ENCODE data around the gene SLC3A2. TPM values are rescaled to one million over a fixed set of nuclear protein-coding genes. Genes with fewer than 3 reads are reported as not detected.
"Not testable (repeated sequence)": the region's sequence is repeated elsewhere in the genome, so short reads cannot be mapped to it uniquely, and the experiment has no call there.

Gene SLC3A2
- total and polyA plus RNA-seq, 10 donors: 48.7 to 138 (median 111) TPM

GRCh38 chr11:62841361-62842170, 39.1 kb upstream of the SLC3A2 start:
- Histone ChIP-seq H3K27ac (peak overlapping the region; percentile 97 to 100 (median 98)), H3K4me3 (peak overlapping the region; percentile 20 to 99 (median 92)), H3K27me3 (replicated peaks in 1 of 7) (no peaks in the 10 kb centered on the region), H3K36me3 (peaks cover 0 to 14% (median 2%) of the 10 kb centered on the region in 6 donors), H3K9me3 (no peaks in the 10 kb centered on the region), H3K4me1 (peaks cover 17 to 51% (median 39%) of the 10 kb centered on the region in 6 donors)
- TF ChIP-seq POLR2A (IDR thresholded peaks at IDR 0.05) (peak; percentile 97 to 100 (median 99)), POLR2AphosphoS5 (IDR thresholded peaks at IDR 0.05) (peak in 2 of 3 donors; percentile 89 to 100), CTCF (IDR thresholded peaks at IDR 0.05 in 8 of 11, conservative IDR thresholded peaks at IDR 0.05 in 3 of 11) (peak in 4 of 11 experiments; percentile 10 to 42 (median 14))
- DNase-seq: peak; percentile 93
- 0 to 1% (median 0%) methylated on average over 33 of the region's 33 CpGs for WGBS, 5 donors
- intact Hi-C loops (cut with DNase I; ENCODE audit: low total_unique reads): no loop called here

GRCh38 chr11:62842171-62842741, 38.4 kb upstream of the SLC3A2 start:
- intact Hi-C loops (cut with DNase I; ENCODE audit: low total_unique reads): no loop called here
- peak; percentile 89 for DNase-seq
- H3K27me3 ChIP-seq (replicated peaks in 1 of 7): no peaks in the 10 kb centered on the region
- H3K4me3 ChIP-seq: peak overlapping the region; percentile 20 to 99 (median 85)
- peaks cover 0 to 8% (median 0%) of the 10 kb centered on the region in 6 donors for H3K36me3 ChIP-seq
- no peaks in the 10 kb centered on the region for H3K9me3 ChIP-seq
- 3 to 6% (median 4%) methylated on average over 21 to 30 of the region's 30 CpGs for whole genome bisulfite sequencing, 5 donors
- H3K27ac ChIP-seq: peak overlapping the region; percentile 97 to 100 (median 98)
- peaks cover 17 to 44% (median 37%) of the 10 kb centered on the region in 6 donors for H3K4me1 ChIP-seq
- TF ChIP-seq POLR2AphosphoS5 (IDR thresholded peaks at IDR 0.05) (peak in 2 of 3 donors; percentile 83 to 86), POLR2A (IDR thresholded peaks at IDR 0.05) (no peak), CTCF (IDR thresholded peaks at IDR 0.05 in 8 of 11, conservative IDR thresholded peaks at IDR 0.05 in 3 of 11) (no peak)

DNA sequence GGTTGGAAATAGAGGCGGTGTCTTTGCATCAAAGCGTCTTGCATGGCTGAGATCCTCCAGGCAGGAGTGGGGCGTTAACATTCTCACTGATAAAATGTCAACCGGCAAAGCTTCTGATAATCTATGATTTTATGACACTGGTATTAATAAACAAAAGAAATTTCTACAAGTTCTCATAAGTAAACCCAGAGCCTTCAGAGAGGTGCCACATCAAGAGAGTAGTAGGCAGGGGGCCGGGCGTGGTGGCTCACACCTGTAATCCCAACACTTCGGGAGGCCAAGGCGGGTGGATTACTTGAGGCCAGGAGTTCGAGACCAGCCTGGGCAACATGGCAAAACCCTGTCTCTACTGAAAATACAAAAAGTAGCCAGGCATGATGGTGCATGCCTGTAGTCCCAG, 37.8 kb upstream of the SLC3A2 start:
- 83 to 90% (median 89%) methylated on average over 9 of the region's 9 CpGs for WGBS, 5 donors
- intact Hi-C loops (cut with DNase I; ENCODE audit: low total_unique reads); DNase-seq; H3K36me3 ChIP-seq; H3K9me3 ChIP-seq; H3K27me3 ChIP-seq (replicated peaks in 1 of 7): not testable (repeated sequence)
- Histone ChIP-seq H3K27ac (peak overlapping the region; percentile 97 to 100 (median 98)), H3K4me1 (peaks cover 17 to 38% (median 31%) of the 10 kb centered on the region in 6 donors), H3K4me3 (peak overlapping the region in 2 of 8 donors; percentile 76 to 99)

- no peaks in the 10 kb centered on the region for H3K9me3 ChIP-seq
- H3K27ac ChIP-seq: no peak overlapping the region
- TF ChIP-seq CTCF (IDR thresholded peaks at IDR 0.05 in 8 of 11, conservative IDR thresholded peaks at IDR 0.05 in 3 of 11) (no peak), POLR2A (IDR thresholded peaks at IDR 0.05) (no peak), POLR2AphosphoS5 (IDR thresholded peaks at IDR 0.05) (no peak)
- H3K27me3 ChIP-seq (replicated peaks in 1 of 7): no peaks in the 10 kb centered on the region
- H3K4me1 ChIP-seq: peaks cover 11 to 32% (median 26%) of the 10 kb centered on the region in 6 donors
- no peak for DNase-seq
- no peaks in the 10 kb centered on the region for H3K36me3 ChIP-seq
- 93 to 99% (median 96%) methylated on average over 3 of the region's 3 CpGs for WGBS, 5 donors
- no peak overlapping the region for H3K4me3 ChIP-seq
- intact Hi-C loops (cut with DNase I; ENCODE audit: low total_unique reads): no loop called here
These were observed 37.2 kb upstream of the SLC3A2 start for GRCh38 chr11:62843466-62843865.

Measured in spleen (tissue), 11 donors.